GM23338 (cell line): Measurements from ENCODE around the gene KRTAP5-1.

Source experiments
- CTCF ChIP-seq, 2 experiments: fragments of 200-600 bp in 1 of 2; sonication (generic) in 1 of 2; conservative IDR thresholded peaks; 2 replicates each; pipeline versions ENCODE4 v1.5.1 to v1.6.1; 2016 to 2017; ENCODE audit warnings: antibody characterized with exemption in 2 of 2, low read depth in 2 of 2, mild to moderate bottlenecking in 2 of 2, moderate library complexity in 1 of 2
- ETS1 ChIP-seq: IDR thresholded peaks from 2 replicates; pipeline ENCODE4 v1.6.1; 2016; ENCODE audit warnings: antibody characterized with exemption
- EZH2phosphoT487 ChIP-seq: fragments of 200-600 bp; sonication (generic); IDR thresholded peaks from one replicate; pipeline ENCODE4 v1.8.1; 2018; ENCODE audit warnings: antibody characterized with exemption; ENCODE audit not compliant: unreplicated experiment
- NANOG ChIP-seq: IDR thresholded peaks from 2 replicates; pipeline ENCODE4 v1.6.1; 2016; ENCODE audit warnings: antibody characterized with exemption, borderline replicate concordance
- ZNF331 ChIP-seq: fragments of 250-450 bp; sonication (Bioruptor Pico); IDR thresholded peaks from 2 replicates; pipeline ENCODE4 v1.5.0; 2020; ENCODE audit warnings: low read depth, mild to moderate bottlenecking, moderate library complexity

- TF ChIP-seq ETS1 = no peak
- TF ChIP-seq CTCF (conservative IDR thresholded peaks at IDR 0.05; ENCODE audit: low read depth in 2 of 2) = no peak
- TF ChIP-seq EZH2phosphoT487 = no peak
- TF ChIP-seq NANOG = no peak
- TF ChIP-seq ZNF331 = no peak
These were observed 37.0 kb upstream of the KRTAP5-1 start, which contains the start of gene KRTAP5-4 for GRCh38 chr11:1622086-1622485.
